WTC11 (cell line): ENCODE data around the gene ADISSP. TPM values are rescaled to one million over a fixed set of nuclear protein-coding genes. Genes with fewer than 3 reads are reported as not detected.
A peak's percentile ranks its signal among the peaks of the same experiment; 100 is the strongest.

Experiments used
- ATAC-seq: fragments of 200-7000 bp; cut with Tn5 transposase; 2 replicates; pipeline ENCODE4 v1.10.0; 2021; ENCODE audit warnings: mild to moderate bottlenecking, moderate library complexity
- CTCF ChIA-PET: fragments of 300-600 bp; sonication (Branson Sonifier 250); formaldehyde crosslinking; loops from one replicate; lab custom pipeline; 2021; ENCODE audit warnings: antibody characterized with exemption; lab: Charles Lee
- POLR2A ChIA-PET: fragments of 350-600 bp; sonication (Branson Sonifier 250); formaldehyde crosslinking; loops from one replicate; lab custom pipeline; 2021; ENCODE audit warnings: antibody characterized with exemption; lab: Charles Lee
- DNase-seq: peaks from one replicate; pipeline ENCODE4 v3.0.0; 2021; ENCODE audit warnings: low spot score
- H3K27ac Mint-ChIP-seq: 2 replicates; pipeline ENCODE4 v1.8.0; 2021; ENCODE audit warnings: mixed read lengths
- H3K27me3 Mint-ChIP-seq: 2 replicates; pipeline ENCODE4 v1.8.0; 2021; ENCODE audit warnings: low read depth, mild to moderate bottlenecking, moderate library complexity, mixed read lengths
- H3K36me3 Mint-ChIP-seq: 2 replicates; pipeline ENCODE4 v1.8.0; 2021; ENCODE audit warnings: mixed read lengths
- H3K4me1 Mint-ChIP-seq: 2 replicates; pipeline ENCODE4 v1.8.0; 2022; ENCODE audit warnings: mixed read lengths
- H3K4me3 Mint-ChIP-seq: 2 replicates; pipeline ENCODE4 v1.8.0; 2021; ENCODE audit warnings: mild to moderate bottlenecking, moderate library complexity, mixed read lengths
- H3K9me3 Mint-ChIP-seq: 2 replicates; pipeline ENCODE4 v1.8.0; 2021; ENCODE audit warnings: mixed read lengths
- ARID4B ChIP-seq: sonication (generic); formaldehyde crosslinking; IDR thresholded peaks from 2 replicates; pipeline ENCODE4 v1.8.0; 2023; ENCODE audit warnings: missing genetic modification reagents, mild to moderate bottlenecking, borderline replicate concordance
- ATF2 ChIP-seq: sonication (generic); formaldehyde crosslinking; IDR thresholded peaks from 2 replicates; pipeline ENCODE4 v1.8.1; 2022; ENCODE audit warnings: low read depth, missing genetic modification reagents, borderline replicate concordance
- CTCF ChIP-seq: fragments of 200-600 bp; IDR thresholded peaks from 2 replicates; pipeline ENCODE4 v1.8.0; 2022; ENCODE audit warnings: antibody characterized with exemption
- E2F5 ChIP-seq: sonication (generic); formaldehyde crosslinking; IDR thresholded peaks from 2 replicates; pipeline ENCODE4 v1.8.1; 2022; ENCODE audit warnings: mild to moderate bottlenecking, moderate library complexity, missing genetic modification reagents
- FOXJ3 ChIP-seq: sonication (generic); formaldehyde crosslinking; IDR thresholded peaks from 2 replicates; pipeline ENCODE4 v1.9.0; 2021; ENCODE audit warnings: missing genetic modification reagents, mild to moderate bottlenecking, borderline replicate concordance
- FOXP1 ChIP-seq: sonication (generic); formaldehyde crosslinking; IDR thresholded peaks from 2 replicates; pipeline ENCODE4 v1.8.0; 2022; ENCODE audit warnings: missing genetic modification reagents, mild to moderate bottlenecking, moderate library complexity, borderline replicate concordance
- FOXP4 ChIP-seq: sonication (generic); formaldehyde crosslinking; IDR thresholded peaks from 2 replicates; pipeline ENCODE4 v1.8.0; 2022; ENCODE audit warnings: mild to moderate bottlenecking, missing genetic modification reagents
- HMGA2 ChIP-seq: fragments of 250-450 bp; sonication (Bioruptor Pico); IDR thresholded peaks from 2 replicates; pipeline ENCODE4 v1.4.0; 2021; ENCODE audit warnings: mild to moderate bottlenecking, moderate library complexity
- MXD4 ChIP-seq: fragments of 250-450 bp; sonication (Bioruptor Pico); IDR thresholded peaks from 2 replicates; pipeline ENCODE4 v1.8.0; 2021; ENCODE audit warnings: mild to moderate bottlenecking, moderate library complexity, borderline replicate concordance
- RORB ChIP-seq: fragments of 250-450 bp; sonication (Bioruptor Pico); IDR thresholded peaks from 2 replicates; pipeline ENCODE4 v1.9.0; 2021; ENCODE audit warnings: mild to moderate bottlenecking
- STAT6 ChIP-seq: sonication (generic); formaldehyde crosslinking; conservative IDR thresholded peaks from 2 replicates; pipeline ENCODE4 v1.8.1; 2023; ENCODE audit warnings: mild to moderate bottlenecking, low read depth, missing genetic modification reagents, moderate library complexity
- TCF7 ChIP-seq: sonication (generic); formaldehyde crosslinking; IDR thresholded peaks from 2 replicates; pipeline ENCODE4 v1.8.0; 2022; ENCODE audit warnings: mild to moderate bottlenecking, low read depth, missing genetic modification reagents, moderate library complexity
- ZBTB43 ChIP-seq: sonication (generic); formaldehyde crosslinking; IDR thresholded peaks from 2 replicates; pipeline ENCODE4 v1.8.1; 2023; ENCODE audit warnings: mild to moderate bottlenecking, missing genetic modification reagents
- ZNF121 ChIP-seq: sonication (generic); formaldehyde crosslinking; IDR thresholded peaks from 2 replicates; pipeline ENCODE4 v1.8.0; 2023; ENCODE audit warnings: missing genetic modification reagents
- ZNF219 ChIP-seq: sonication (generic); formaldehyde crosslinking; IDR thresholded peaks from 2 replicates; pipeline ENCODE4 v1.8.0; 2023; ENCODE audit warnings: missing genetic modification reagents, mild to moderate bottlenecking, borderline replicate concordance
- ZNF232 ChIP-seq: sonication (generic); formaldehyde crosslinking; IDR thresholded peaks from 2 replicates; pipeline ENCODE4 v1.8.0; 2022; ENCODE audit warnings: mild to moderate bottlenecking, missing genetic modification reagents
- ZNF423 ChIP-seq: fragments of 250-450 bp; sonication (Bioruptor Pico); IDR thresholded peaks from 2 replicates; pipeline ENCODE4 v2.1.2; 2022; ENCODE audit warnings: mild to moderate bottlenecking, moderate library complexity
- ZNF671 ChIP-seq: fragments of 250-450 bp; sonication (Bioruptor Pico); IDR thresholded peaks from 2 replicates; pipeline ENCODE4 v1.8.0; 2021; ENCODE audit warnings: mild to moderate bottlenecking
- total RNA-seq: library from RNA; stranded (reverse); gene quantifications from 3 replicates; pipeline ENCODE4 v1.2.3, GENCODE V29; 2021

Gene ADISSP
- total RNA-seq, 1 experiment from 2014 or later: 129 TPM

- TF ChIP-seq FOXP4 (no peak), TCF7 (CRISPR knock-in tag) (no peak), ZNF121 (CRISPR knock-in tag) (no peak), ARID4B (CRISPR knock-in tag) (no peak), ZNF232 (CRISPR knock-in tag) (no peak)
- TF ChIP-seq, all 79 proteins: peak for 0
Observed at GRCh38 chr20:3719046-3719445, 48.5 kb downstream of the ADISSP start (continued).

- Mint-ChIP-seq H3K4me3 (no peak overlapping the region), H3K4me1 (peaks cover 8% of the 10 kb centered on the region), H3K27me3 (no peaks in the 10 kb centered on the region), H3K9me3 (peaks cover 4% of the 10 kb centered on the region; the same call in 1 of the 2 replicates), H3K36me3 (no peaks in the 10 kb centered on the region), H3K27ac (0 out of 2 replicates have a peak overlapping the region, but pooled peaks have one; percentile 8)
- ATAC-seq (peak; percentile 98), DNase-seq (peak; percentile 70)
- TF ChIP-seq CTCF (peak; percentile 41; the same call in 1 of the 2 replicates), FOXP1 (CRISPR knock-in tag) (no peak), RORB (CRISPR knock-in tag) (no peak), HMGA2 (CRISPR knock-in tag) (no peak), ZNF423 (CRISPR knock-in tag) (0 out of 2 replicates have a peak, but pooled peaks have one; percentile 22), MXD4 (CRISPR knock-in tag) (no peak), ZNF671 (CRISPR knock-in tag) (no peak), ZBTB43 (CRISPR knock-in tag) (no peak)
- ChIA-PET POLR2A (no interaction called here), CTCF (interaction anchor here (0.6 to 3.6 kb wide), 30 partner anchors 10 to 369 kb away, joined by 3 to 88 read pairs (median 4); partner anchors contain the start of genes ADISSP, CENPB, MAVS and SPEF1)
Observed at GRCh38 chr20:3716195-3716834, 51.2 kb downstream of the ADISSP start.

- Mint-ChIP-seq H3K9me3 (no peaks in the 10 kb centered on the region), H3K36me3 (no peaks in the 10 kb centered on the region), H3K27me3 (no peaks in the 10 kb centered on the region), H3K27ac (no peak overlapping the region), H3K4me3 (no peak overlapping the region), H3K4me1 (no peaks in the 10 kb centered on the region)
- ChIA-PET POLR2A (no interaction called here), CTCF (interaction anchor here (1.0 to 1.9 kb wide), 6 partner anchors 10 to 40 kb away, joined by 3 to 8 read pairs (median 4); no protein-coding TSS in a partner anchor)
- ATAC-seq (no peak), DNase-seq (no peak)
- TF ChIP-seq STAT6 (CRISPR knock-in tag) (no peak), E2F5 (CRISPR knock-in tag) (no peak), ATF2 (CRISPR knock-in tag) (no peak), FOXJ3 (CRISPR knock-in tag) (no peak), ZNF219 (no peak)
Observed at GRCh38 chr20:3714092-3714491, 53.5 kb downstream of the ADISSP start.
